OCI-LY7 (cell line): ENCODE results near the gene GTPBP8. TPM values are rescaled to one million over a fixed set of nuclear protein-coding genes. Genes with fewer than 3 reads are reported as not detected.

Source experiments
- BruUV-seq: library from RNA; stranded (reverse); fragments of 400-500 nt; replicated peaks from 2 replicates; lab custom pipeline; 2021; lab: Mats Ljungman, UMichigan
- CTCF ChIA-PET: fragments of 300-600 bp; sonication (Branson Sonifier 250); formaldehyde crosslinking; loops from one replicate; lab custom pipeline; 2022; ENCODE audit warnings: antibody characterized with exemption; ENCODE audit not compliant: unreplicated experiment; lab: Charles Lee
- POLR2A ChIA-PET: fragments of 300-600 bp; sonication (Branson Sonifier 250); formaldehyde crosslinking; loops from one replicate; lab custom pipeline; 2022; ENCODE audit warnings: antibody characterized with exemption; lab: Charles Lee
- DNase-seq: peaks from one replicate; pipeline ENCODE4 v3.0.0-alpha.2; 2015; ENCODE audit warnings: low spot score
- H2AFZ ChIP-seq: fragments of 200-600 bp; sonication (generic), shearing (Covaris generic); 2 replicates; pipeline ENCODE4 v1.6.1; 2014; ENCODE audit warnings: mild to moderate bottlenecking, antibody characterized with exemption, low read length, moderate library complexity
- H3K27ac ChIP-seq: fragments of 200-600 bp; sonication (generic); 2 replicates; pipeline ENCODE4 v1.5.1; 2014; ENCODE audit warnings: mixed run types, low read depth, mild to moderate bottlenecking, moderate library complexity, low read length, inconsistent platforms; ENCODE audit not compliant: poor library complexity, severe bottlenecking
- H3K36me3 ChIP-seq: fragments of 200-600 bp; sonication (generic); 2 replicates; pipeline ENCODE4 v1.6.1; 2014; ENCODE audit warnings: mild to moderate bottlenecking, antibody characterized with exemption, low read length, moderate library complexity, mixed read lengths; ENCODE audit not compliant: insufficient read depth
- H3K4me1 ChIP-seq: fragments of 200-600 bp; sonication (generic); 2 replicates; pipeline ENCODE4 v1.5.1; 2014; ENCODE audit warnings: mild to moderate bottlenecking, low read length; ENCODE audit not compliant: insufficient read depth, poor library complexity, severe bottlenecking
- H3K4me2 ChIP-seq: fragments of 200-600 bp; sonication (generic); 2 replicates; pipeline ENCODE4 v1.6.1; 2014; ENCODE audit warnings: mild to moderate bottlenecking, low read length
- H3K4me3 ChIP-seq: fragments of 200-600 bp; sonication (generic); 2 replicates; pipeline ENCODE4 v1.5.1; 2014; ENCODE audit warnings: mild to moderate bottlenecking, low read depth, low read length; ENCODE audit not compliant: poor library complexity, severe bottlenecking
- H3K79me2 ChIP-seq: fragments of 200-600 bp; sonication (generic); 2 replicates; pipeline ENCODE4 v1.6.1; 2016; ENCODE audit warnings: low read depth, mild to moderate bottlenecking, low read length, moderate library complexity, mixed read lengths; ENCODE audit not compliant: insufficient read depth
- H3K9me2 ChIP-seq: fragments of 200-600 bp; sonication (generic); 2 replicates; pipeline ENCODE4 v1.6.1; 2016; ENCODE audit warnings: mild to moderate bottlenecking, low read length, mixed read lengths; ENCODE audit not compliant: insufficient read depth
- H3K9me3 ChIP-seq: fragments of 200-600 bp; sonication (generic); 2 replicates; pipeline ENCODE4 v1.6.1; 2014; ENCODE audit warnings: mild to moderate bottlenecking, mixed run types, low read length, mixed read lengths
- H4K20me1 ChIP-seq: fragments of 200-600 bp; sonication (generic); 2 replicates; pipeline ENCODE4 v1.6.1; 2014; ENCODE audit warnings: mild to moderate bottlenecking, antibody characterized with exemption, low read length, moderate library complexity, mixed read lengths; ENCODE audit not compliant: insufficient read depth
- CTCF ChIP-seq: fragments of 200-600 bp; sonication (generic); conservative IDR thresholded peaks from 2 replicates; pipeline ENCODE4 v1.5.1; 2014; ENCODE audit warnings: mild to moderate bottlenecking, antibody characterized with exemption, low read length, moderate library complexity, mixed read lengths
- EZH2phosphoT487 ChIP-seq: fragments of 200-600 bp; sonication (generic); IDR thresholded peaks from 2 replicates; pipeline ENCODE4 v1.6.1; 2018; ENCODE audit warnings: low read depth, borderline replicate concordance, mild to moderate bottlenecking, mixed run types, antibody characterized with exemption, low read length, moderate library complexity, mixed read lengths
- intact Hi-C: fragments of 100-400 bp; cut with micrococcal nuclease; formaldehyde crosslinking; loops from one replicate; pipeline ENCODE4 v1.10.0; 2022; ENCODE audit not compliant: unreplicated experiment
- total RNA-seq, 2 experiments: library from RNA; depleted of rRNA in 1 of 2; stranded (reverse); fragments of >200 nt in 1 of 2; shearing (Covaris generic) in 1 of 2; gene quantifications; 2 replicates each; pipeline ENCODE4 v1.2.3, GENCODE V29; 2014 to 2022

Gene GTPBP8
- total RNA-seq, 2 experiments from 2014 or later = 21.9 to 23.8 TPM

GRCh38 chr3:112984485-112984884, 6.3 kb upstream of the GTPBP8 start:
- no peak for DNase-seq
- Histone ChIP-seq H3K4me2 (no peak overlapping the region), H3K27ac (no peak overlapping the region), H3K36me3 (no peaks in the 10 kb centered on the region), H3K9me2 (no peaks in the 10 kb centered on the region), H3K4me1 (peaks cover 6% of the 10 kb centered on the region), H3K79me2 (no peaks in the 10 kb centered on the region), H2AFZ (no peak overlapping the region), H3K9me3 (no peaks in the 10 kb centered on the region), H3K4me3 (no peak overlapping the region), H4K20me1 (no peaks in the 10 kb centered on the region)
- ChIA-PET POLR2A (interaction anchor here (0.6 to 1.4 kb wide), 4 partner anchors 15 to 37 kb away, joined by 3 to 4 read pairs (median 3); no protein-coding TSS in a partner anchor), CTCF (no interaction called here)
- BruUV-seq = no TSS peak
- intact Hi-C loops = no loop called here
- TF ChIP-seq CTCF (no peak), EZH2phosphoT487 (no peak)

DNA sequence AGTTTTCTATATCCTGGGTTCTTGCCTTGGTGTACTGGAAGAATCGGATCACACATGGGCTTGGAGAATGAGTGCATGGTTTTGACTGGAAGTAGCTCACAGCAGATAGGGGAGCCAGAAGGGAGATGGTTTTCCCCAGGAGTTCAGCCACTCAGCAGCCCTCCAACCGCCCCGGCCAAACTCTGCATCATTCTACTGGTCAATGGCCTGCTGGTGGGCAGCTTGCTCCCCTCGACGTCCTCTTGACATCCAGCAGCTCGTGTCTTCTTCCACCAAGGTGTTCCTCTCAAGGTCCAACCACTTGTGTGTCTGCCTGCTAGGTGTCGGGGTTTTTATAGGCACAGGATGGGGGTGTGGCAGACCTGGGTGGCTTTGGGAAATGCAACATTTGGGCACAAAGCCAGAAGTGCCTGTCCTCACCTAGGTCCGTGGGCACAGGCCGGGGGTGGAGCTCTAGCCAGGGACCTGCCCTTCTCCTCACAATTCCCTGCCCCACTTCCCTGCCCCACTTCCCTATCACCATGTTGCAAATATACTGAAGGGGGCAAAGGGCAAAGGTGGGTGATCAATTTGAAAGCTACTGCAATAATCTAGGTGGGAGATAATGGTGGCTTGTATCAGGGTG, 3.0 kb upstream of the GTPBP8 start:
- DNase-seq = no peak
- POLR2A ChIA-PET = interaction anchor here (1.0 to 1.7 kb wide), 2 partner anchors 9 to 31 kb away, joined by 3 to 9 read pairs; a partner anchor contains a TSS

More for the DNA sequence above, 3.0 kb upstream of the GTPBP8 start:
- H3K27ac ChIP-seq = no peak overlapping the region
- H3K79me2 ChIP-seq = peaks cover 15% of the 10 kb centered on the region
- H3K9me3 ChIP-seq = no peaks in the 10 kb centered on the region
- H3K4me2 ChIP-seq = no peak overlapping the region
- H3K9me2 ChIP-seq = no peaks in the 10 kb centered on the region
- H3K4me1 ChIP-seq = peaks cover 19% of the 10 kb centered on the region
- no TSS peak for BruUV-seq
- CTCF ChIA-PET = interaction anchor here (1.9 kb wide), 1 partner anchor 9 kb away, joined by 8 read pairs; no protein-coding TSS in a partner anchor
- no peaks in the 10 kb centered on the region for H3K36me3 ChIP-seq
- TF ChIP-seq EZH2phosphoT487 = no peak
- TF ChIP-seq CTCF = no peak
- H3K4me3 ChIP-seq = no peak overlapping the region
- intact Hi-C loops = no loop called here
- H4K20me1 ChIP-seq = no peaks in the 10 kb centered on the region; the same call in 1 of the 2 replicates
- no peak overlapping the region for H2AFZ ChIP-seq
